H1 (cell line): ENCODE measurements around the gene HIBCH. TPM values are rescaled to one million over a fixed set of nuclear protein-coding genes. Genes with fewer than 3 reads are reported as not detected.

Experiments used
- CTCF ChIA-PET: fragments of 300-600 bp; sonication (Branson Sonifier 250); formaldehyde crosslinking; loops from one replicate; lab custom pipeline; 2021; ENCODE audit not compliant: partially characterized antibody; lab: Charles Lee
- POLR2A ChIA-PET: fragments of 300-600 bp; sonication (Branson Sonifier 250); formaldehyde crosslinking; loops from one replicate; lab custom pipeline; 2021; ENCODE audit warnings: inconsistent platforms; ENCODE audit not compliant: partially characterized antibody; lab: Charles Lee
- DNase-seq, 2 experiments: peaks; one replicate each; pipeline versions ENCODE4 v3.0.0 to v3.0.0-alpha.2; 2010 to 2022; ENCODE audit warnings: low spot score in 2 of 2, low read depth in 1 of 2, mixed read lengths in 1 of 2
- FAIRE-seq: peaks from 2 replicates; lab custom pipeline; 2011; peaks lifted over from hg19 to GRCh38; lab: Jason Lieb, UNC
- H2AFZ ChIP-seq: 2 replicates; pipeline ENCODE4 v1.8.1; 2012; ENCODE audit warnings: low read length, inconsistent platforms
- H2AK5ac ChIP-seq: 2 replicates; pipeline ENCODE4 v1.6.1; 2013; ENCODE audit warnings: low read depth, low read length
- H2BK120ac ChIP-seq: replicated peaks from 2 replicates; pipeline ENCODE3; 2013; ENCODE audit warnings: low read depth, low read length, inconsistent platforms
- H2BK12ac ChIP-seq: 2 replicates; pipeline ENCODE4 v1.6.1; 2013; ENCODE audit warnings: low read depth, low read length
- H2BK15ac ChIP-seq: 2 replicates; pipeline ENCODE4 v1.6.1; 2013; ENCODE audit warnings: low read length
- H2BK20ac ChIP-seq: 2 replicates; pipeline ENCODE4 v1.6.1; 2013; ENCODE audit warnings: low read length
- H2BK5ac ChIP-seq: 2 replicates; pipeline ENCODE4 v1.6.1; 2013; ENCODE audit warnings: low read depth, low read length
- H3K14ac ChIP-seq: 2 replicates; pipeline ENCODE4 v1.6.1; 2013; ENCODE audit warnings: inconsistent platforms; ENCODE audit not compliant: insufficient read length
- H3K18ac ChIP-seq: 2 replicates; pipeline ENCODE4 v1.6.1; 2013; ENCODE audit warnings: low read length; ENCODE audit errors: extremely low read depth
- H3K23ac ChIP-seq: 2 replicates; pipeline ENCODE4 v1.6.1; 2013; ENCODE audit warnings: inconsistent platforms; ENCODE audit not compliant: insufficient read length
- H3K23me2 ChIP-seq: 2 replicates; pipeline ENCODE4 v1.6.1; 2013; ENCODE audit warnings: low read depth, low read length
- H3K27ac ChIP-seq: 2 replicates; pipeline ENCODE4 v1.6.1; 2011; ENCODE audit warnings: low read depth, low read length, inconsistent platforms
- H3K27me3 ChIP-seq, 4 experiments: replicated peaks in 1 of 4; 1 replicate in 1 of 4; 2 replicates in 3 of 4; pipeline versions ENCODE4 v1.6.1 to v1.8.1; 2011 to 2013; ENCODE audit warnings: low read length in 3 of 4, mild to moderate bottlenecking in 3 of 4, inconsistent platforms in 2 of 4, mixed read lengths in 2 of 4, moderate library complexity in 1 of 4; ENCODE audit not compliant: control insufficient read depth in 3 of 4, insufficient read depth in 3 of 4; ENCODE audit errors: extremely low read depth in 1 of 4
- H3K36me3 ChIP-seq, 4 experiments: 2 replicates each; pipeline versions ENCODE4 v1.6.1 to v1.8.1; 2011 to 2013; ENCODE audit warnings: mild to moderate bottlenecking in 4 of 4, low read length in 3 of 4, moderate library complexity in 2 of 4, control low read depth in 1 of 4, inconsistent platforms in 1 of 4; ENCODE audit not compliant: insufficient read depth in 4 of 4, control insufficient read depth in 2 of 4
- H3K4ac ChIP-seq: replicated peaks from 2 replicates; pipeline ENCODE3; 2013; ENCODE audit warnings: low read length, low read depth, mixed read lengths, inconsistent platforms; ENCODE audit not compliant: insufficient read length
- H3K4me1 ChIP-seq, 4 experiments: replicated peaks in 1 of 4; 1 replicate in 1 of 4; 2 replicates in 3 of 4; pipeline versions ENCODE4 v1.6.1 to v1.8.1; 2011 to 2013; ENCODE audit warnings: low read length in 3 of 4, inconsistent platforms in 2 of 4, mixed read lengths in 1 of 4; ENCODE audit not compliant: insufficient read depth in 4 of 4, control insufficient read depth in 3 of 4
- H3K4me2 ChIP-seq, 2 experiments: 2 replicates each; pipeline versions ENCODE4 v1.6.1 to v1.8.1; 2011 to 2013; ENCODE audit warnings: low read depth in 2 of 2, low read length in 2 of 2, control low read depth in 1 of 2, inconsistent platforms in 1 of 2, mild to moderate bottlenecking in 1 of 2; ENCODE audit not compliant: insufficient read depth in 1 of 2
- H3K4me3 ChIP-seq, 4 experiments: fragments of 200-600, 300-600 bp in 1 of 4; sonication (generic), shearing (Covaris generic), sonication (Bioruptor Twin) in 1 of 4; 2 replicates each; pipeline versions ENCODE4 v1.5.1 to v1.8.1; 2011 to 2016; ENCODE audit warnings: low read length in 4 of 4, low read depth in 3 of 4, control low read depth in 2 of 4, inconsistent platforms in 2 of 4, mild to moderate bottlenecking in 2 of 4, mixed read lengths in 1 of 4, moderate library complexity in 1 of 4; ENCODE audit not compliant: insufficient read depth in 2 of 4; ENCODE audit errors: extremely low read depth in 1 of 4
- H3K56ac ChIP-seq: replicated peaks from 2 replicates; pipeline ENCODE3; 2013; ENCODE audit warnings: low read depth, mild to moderate bottlenecking, mixed read lengths, low read length, inconsistent platforms; ENCODE audit not compliant: insufficient read length
- H3K79me1 ChIP-seq: 2 replicates; pipeline ENCODE4 v1.6.1; 2013; ENCODE audit warnings: low read depth, low read length, control low read depth
- H3K79me2 ChIP-seq, 2 experiments: 2 replicates each; pipeline versions ENCODE4 v1.6.1 to v1.8.1; 2012 to 2013; ENCODE audit warnings: low read length in 2 of 2, mild to moderate bottlenecking in 2 of 2, inconsistent platforms in 1 of 2; ENCODE audit not compliant: insufficient read depth in 2 of 2, control insufficient read depth in 1 of 2
- H3K9ac ChIP-seq, 4 experiments: replicated peaks in 1 of 4; 1 replicate in 1 of 4; 2 replicates in 3 of 4; pipeline versions ENCODE4 v1.6.1 to v1.8.1; 2011 to 2013; ENCODE audit warnings: low read depth in 3 of 4, low read length in 3 of 4, control low read depth in 2 of 4, mild to moderate bottlenecking in 2 of 4, moderate library complexity in 2 of 4, inconsistent platforms in 1 of 4; ENCODE audit errors: extremely low read depth in 1 of 4
- H3K9me3 ChIP-seq, 2 experiments: 2 replicates each; pipeline versions ENCODE4 v1.6.1 to v1.8.1; 2012 to 2013; ENCODE audit warnings: mild to moderate bottlenecking in 2 of 2, moderate library complexity in 2 of 2, control low read depth in 1 of 2, inconsistent platforms in 1 of 2, low read depth in 1 of 2, low read length in 1 of 2, mixed read lengths in 1 of 2; ENCODE audit not compliant: insufficient read depth in 2 of 2
- H4K20me1 ChIP-seq, 2 experiments: replicated peaks in 1 of 2; 2 replicates each; pipeline versions ENCODE3 to v1.8.1; 2011 to 2013; ENCODE audit warnings: inconsistent platforms in 2 of 2, low read length in 2 of 2, mild to moderate bottlenecking in 1 of 2; ENCODE audit not compliant: insufficient read depth in 2 of 2, control insufficient read depth in 1 of 2
- H4K5ac ChIP-seq: 2 replicates; pipeline ENCODE4 v1.6.1; 2013; ENCODE audit warnings: low read length, low read depth, mixed read lengths, inconsistent platforms; ENCODE audit not compliant: insufficient read length
- H4K8ac ChIP-seq: 2 replicates; pipeline ENCODE4 v1.8.0; 2013; ENCODE audit warnings: mild to moderate bottlenecking, moderate library complexity, low read length, inconsistent platforms; ENCODE audit not compliant: insufficient read depth; ENCODE audit errors: extremely low read depth
- H4K91ac ChIP-seq: replicated peaks from 2 replicates; pipeline ENCODE3; 2013; ENCODE audit warnings: low read length, mixed read lengths, inconsistent platforms; ENCODE audit not compliant: insufficient read length
- CHD1 ChIP-seq: IDR thresholded peaks from 2 replicates; pipeline ENCODE4 v1.6.1; 2012; ENCODE audit warnings: low read depth, low read length, improper control_type of control experiment
- E2F6 ChIP-seq: IDR thresholded peaks from 2 replicates; pipeline ENCODE4 v1.6.1; 2012; ENCODE audit warnings: inconsistent platforms
- FOSL1 ChIP-seq: IDR thresholded peaks from 2 replicates; pipeline ENCODE4 v1.6.1; 2011; ENCODE audit warnings: mild to moderate bottlenecking, low read depth, low read length, moderate library complexity; ENCODE audit not compliant: insufficient read depth
- RBBP5 ChIP-seq: IDR thresholded peaks from 2 replicates; pipeline ENCODE4 v1.7.1; 2012; ENCODE audit warnings: low read depth, mild to moderate bottlenecking, inconsistent platforms, low read length, moderate library complexity, borderline replicate concordance
- WGBS, 2 experiments: shearing (Covaris generic) in 1 of 2; methylation state at CpG; one replicate each; pipeline versions ENCODE4 v1.1.6 to v1.1.7; 2013 to 2015; ENCODE audit warnings: low lambda C conversion rate in 2 of 2, mixed read lengths in 2 of 2, inconsistent platforms in 1 of 2, low coverage in 1 of 2, missing lambda C conversion rate in 1 of 2; ENCODE audit not compliant: insufficient replicate concordance in 2 of 2, insufficient coverage in 1 of 2, insufficient read length in 1 of 2; ENCODE audit errors: extremely low coverage in 1 of 2, missing lambda C conversion rate in 1 of 2; 5-methylcytosine and 5-hydroxymethylcytosine counted together
- polyA plus RNA-seq, 7 experiments: library from polyadenylated mRNA; depleted of rRNA in 3 of 7; stranded (reverse) in 5 of 7; unstranded in 2 of 7; fragments of >200 nt in 5 of 7; fragments of 200-250 nt in 2 of 7; gene quantifications; 1 replicate in 5 of 7; 2 replicates in 1 of 7; 4 replicates in 1 of 7; pipeline versions ENCODE4 v1.2.1 to v1.2.3, GENCODE V29; 2011 to 2013; ENCODE audit warnings: missing spikeins in 2 of 7, mixed read lengths in 2 of 7
- total RNA-seq: library from RNA; stranded (reverse); fragmentation: NEBNext Ultra II Directional; extraction: Animal tissue kit (Norgen Biotek cat#: 25700); gene quantifications from 2 replicates; pipeline ENCODE4 v1.2.1, GENCODE V29; 2021

HIBCH gene
- total and polyA plus RNA-seq, 2 of the 8 experiments (the other 6 are each of a cell fraction or from before 2014, with no cell fraction given), result 7.5 to 31.8 TPM

GRCh38 chr2:190169221-190170072 is 150.2 kb downstream of the HIBCH start:
- no peak for DNase-seq
- no peak overlapping the region for H2AK5ac ChIP-seq
- TF ChIP-seq RBBP5 (no peak), FOSL1 (no peak), CHD1 (no peak), E2F6 (no peak)
- H2BK5ac ChIP-seq, result no peak overlapping the region
- H2AFZ ChIP-seq, result no peak overlapping the region
- H3K23ac ChIP-seq, result no peak overlapping the region
- H2BK15ac ChIP-seq, result no peak overlapping the region
- H3K79me2 ChIP-seq, result no peaks in the 10 kb centered on the region
- H3K18ac ChIP-seq, result no peak overlapping the region
- no peaks in the 10 kb centered on the region for H4K20me1 ChIP-seq
- no peaks in the 10 kb centered on the region for H3K4me1 ChIP-seq
- H3K27me3 ChIP-seq, result no peaks in the 10 kb centered on the region
- no peak overlapping the region for H2BK12ac ChIP-seq
- FAIRE-seq, result no peak
- no peaks in the 10 kb centered on the region for H3K36me3 ChIP-seq
- no peaks in the 10 kb centered on the region for H3K79me1 ChIP-seq
- H3K4ac ChIP-seq, result no peak overlapping the region
- H4K5ac ChIP-seq, result no peak overlapping the region
- H3K27ac ChIP-seq, result no peak overlapping the region
- POLR2A ChIA-PET, result no interaction called here
- H4K8ac ChIP-seq, result no peak overlapping the region
- H3K56ac ChIP-seq, result no peak overlapping the region
- no peak overlapping the region for H3K14ac ChIP-seq
- H3K4me3 ChIP-seq, result no peak overlapping the region
- WGBS, 2 experiments, result 80% methylated on average over 4 of the region's 5 CpGs; no CpG with 5 or more reads in 1 of the 2 experiments
- CTCF ChIA-PET, result interaction anchor here (1.1 to 3.7 kb wide), 3 partner anchors 8 to 19 kb away, joined by 3 to 15 read pairs (median 4); a partner anchor contains a TSS
- no peak overlapping the region for H2BK120ac ChIP-seq
- H3K4me2 ChIP-seq, result no peak overlapping the region
- H3K9ac ChIP-seq, result no peak overlapping the region
- H3K9me3 ChIP-seq, result no peaks in the 10 kb centered on the region; a peak in 1 of 4 replicates
- H3K23me2 ChIP-seq, result no peaks in the 10 kb centered on the region
- H2BK20ac ChIP-seq, result no peak overlapping the region
- H4K91ac ChIP-seq, result no peak overlapping the region
